Activated CD8-positive, alpha-beta memory T cell treated with anti-CD3 and anti-CD28 coated beads for 36 hours (primary cell): Measurements from ENCODE around the gene USP36. TPM values are rescaled to one million over a fixed set of nuclear protein-coding genes. Genes with fewer than 3 reads are reported as not detected.

Experiments used
- CTCF ChIA-PET: fragments of 350-600 bp; sonication (Branson Sonifier 250); formaldehyde crosslinking; loops from one replicate; lab custom pipeline; 2021; ENCODE audit warnings: antibody characterized with exemption; lab: Charles Lee
- POLR2A ChIA-PET: fragments of 350-600 bp; sonication (Branson Sonifier 250); formaldehyde crosslinking; loops from one replicate; lab custom pipeline; 2021; ENCODE audit warnings: antibody characterized with exemption; lab: Charles Lee
- total RNA-seq, 2 experiments: library from RNA; stranded (reverse); gene quantifications; one replicate each; pipeline ENCODE4 v1.2.3, GENCODE V29; 2021

The USP36 gene
- total RNA-seq, 2 experiments from 2014 or later, result 112 to 120 TPM

DNA sequence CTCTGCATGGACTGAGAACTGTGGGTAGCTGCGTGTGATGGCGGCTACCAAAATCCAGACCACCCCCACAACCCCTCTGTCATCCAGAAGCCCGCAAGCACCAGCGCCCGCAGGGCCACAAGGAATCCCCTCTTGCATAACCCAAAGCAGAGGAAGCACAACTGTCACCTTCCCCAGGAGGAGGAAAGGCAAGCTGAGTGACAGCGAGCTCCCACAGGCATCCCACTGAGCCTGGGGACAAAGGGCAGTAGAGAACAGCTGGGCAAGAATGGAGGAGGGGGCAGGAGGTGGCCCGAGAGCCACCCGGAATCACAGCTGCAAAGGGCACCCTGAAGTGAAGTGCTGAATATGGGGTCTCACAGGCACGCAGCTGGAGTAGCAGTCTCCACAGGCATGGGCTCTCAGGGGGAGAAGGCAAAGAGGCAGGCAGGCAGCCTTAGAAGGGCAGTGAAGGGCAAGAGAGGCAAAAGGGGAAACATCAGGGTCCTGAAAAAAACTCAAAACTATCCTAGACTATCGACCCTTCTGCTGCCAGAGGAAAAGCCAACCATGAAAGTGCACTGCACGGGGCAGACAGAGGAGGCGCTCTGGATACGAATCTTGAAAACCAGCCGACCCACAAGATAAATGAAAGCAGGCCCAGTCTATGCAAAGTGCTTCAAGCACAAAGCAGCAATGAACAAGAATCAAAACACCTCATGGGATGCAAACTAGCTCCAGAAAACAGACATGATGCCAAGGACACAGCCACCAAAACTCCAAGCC, 17.1 kb downstream of the USP36 start:
- ChIA-PET CTCF (interaction anchor here (1.3 to 1.5 kb wide), 2 partner anchors 15 to 20 kb away, joined by 4 read pairs; no protein-coding TSS in a partner anchor), POLR2A (no interaction called here)

DNA sequence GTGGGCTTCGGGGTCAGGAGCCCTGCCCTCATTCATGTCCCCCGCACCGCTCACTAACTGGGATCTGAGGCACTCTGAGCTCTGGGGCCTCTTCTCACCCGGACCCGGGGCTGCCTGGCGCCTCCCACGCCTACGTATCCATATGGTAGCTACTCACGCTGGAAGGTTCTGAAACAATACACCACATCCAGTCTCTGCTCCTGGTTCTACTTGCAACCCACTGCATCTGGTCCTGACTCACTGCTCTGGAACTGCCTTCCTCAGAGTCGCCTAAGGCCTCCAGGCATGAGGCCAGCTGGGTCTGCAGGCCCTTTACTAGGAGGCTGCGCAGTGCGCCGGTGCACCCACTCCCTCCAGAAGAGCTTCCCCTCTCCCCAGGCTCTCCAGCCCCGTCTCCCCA, 18.1 kb downstream of the USP36 start:
- POLR2A ChIA-PET, result no interaction called here
- CTCF ChIA-PET, result interaction anchor here (1.3 to 1.5 kb wide), 2 partner anchors 16 to 21 kb away, joined by 4 read pairs; no protein-coding TSS in a partner anchor

DNA sequence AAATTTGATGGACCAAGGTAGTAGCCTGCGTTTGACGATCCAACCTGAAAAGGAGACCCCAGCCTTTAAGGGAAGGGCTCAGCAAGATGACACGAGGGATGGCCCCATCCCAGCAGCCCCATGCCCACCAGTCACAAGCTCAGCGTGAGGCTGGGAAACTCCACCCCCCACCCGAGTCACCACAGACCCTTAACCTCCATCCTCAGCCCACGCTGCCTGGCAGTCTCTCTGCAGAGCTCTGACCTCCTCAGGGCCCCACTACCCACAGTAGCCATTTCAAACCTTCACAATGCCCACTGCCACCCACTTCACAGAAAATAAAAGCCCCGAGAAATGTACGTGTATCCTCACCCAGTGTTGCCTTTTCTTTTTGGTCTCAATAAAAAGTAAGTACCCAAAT, 18.7 kb downstream of the USP36 start:
- CTCF ChIA-PET, result interaction anchor here (1.3 to 1.5 kb wide), 2 partner anchors 16 to 22 kb away, joined by 4 read pairs; no protein-coding TSS in a partner anchor
- POLR2A ChIA-PET, result no interaction called here

DNA sequence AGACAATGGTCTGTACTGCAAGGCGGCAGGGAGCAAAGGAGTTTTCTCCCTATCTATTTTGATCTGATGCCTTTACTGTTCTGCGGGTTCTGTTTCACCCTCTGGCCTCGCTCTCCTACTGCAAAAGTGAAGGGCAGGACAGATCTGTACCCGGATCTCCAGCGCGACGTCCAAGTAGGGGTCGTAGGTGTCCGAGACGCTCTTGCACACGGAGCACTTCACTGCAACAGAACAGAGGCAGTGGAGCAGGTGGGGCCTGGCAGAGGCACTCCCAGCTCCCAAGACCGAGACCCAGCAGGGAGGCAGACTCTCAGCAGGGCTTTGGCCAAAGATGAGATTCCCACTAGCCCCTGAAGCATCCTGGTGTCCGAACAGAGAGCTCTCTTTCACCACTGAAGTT, 19.8 kb downstream of the USP36 start:
- ChIA-PET CTCF (no interaction called here), POLR2A (no interaction called here)

DNA sequence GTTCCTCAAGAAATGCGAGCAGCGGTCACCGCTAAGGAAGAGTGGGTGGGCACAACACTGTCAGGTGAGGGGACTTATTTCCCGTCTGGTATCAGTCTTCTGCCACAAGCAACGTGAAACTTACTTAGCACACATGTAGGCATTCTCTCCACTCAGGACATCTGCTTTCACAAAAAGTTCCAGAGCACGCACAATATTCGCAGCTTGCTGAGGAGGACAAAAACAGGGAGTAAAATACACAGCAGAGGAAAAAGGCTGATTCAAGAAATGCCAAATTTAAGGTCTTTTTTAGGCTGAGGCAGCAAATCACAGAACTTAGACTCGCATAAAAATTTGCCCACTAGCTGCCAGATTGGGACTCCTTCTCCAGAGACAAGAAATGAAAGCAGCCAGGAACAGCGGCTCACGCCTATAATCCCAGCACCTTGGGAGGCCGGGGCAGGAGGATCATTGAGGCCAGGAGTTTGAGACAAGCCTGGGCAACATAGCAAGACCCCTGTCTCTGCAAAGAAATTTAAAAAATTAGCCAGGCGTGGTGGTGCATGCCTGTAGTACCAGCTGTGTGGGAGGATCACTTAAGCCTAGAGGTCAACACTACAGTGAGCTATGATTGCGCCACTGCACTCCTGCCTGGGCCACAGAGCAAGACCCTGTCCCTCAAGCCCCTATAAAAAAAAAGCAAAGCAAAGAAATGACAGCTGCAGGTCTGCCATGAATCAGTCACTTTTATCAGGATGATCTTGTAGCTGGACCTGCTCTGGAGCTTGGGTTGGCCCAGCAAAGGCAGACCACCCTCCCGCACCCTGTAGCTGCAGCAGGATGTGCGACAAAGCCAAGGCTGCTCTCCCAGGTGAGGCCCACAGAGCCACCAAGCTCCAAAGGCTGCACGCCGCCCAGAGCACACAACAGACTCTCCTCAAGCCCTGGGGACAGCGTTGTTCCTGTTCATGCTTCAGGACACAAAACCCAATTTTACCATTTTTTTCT, 20.5 kb downstream of the USP36 start:
- ChIA-PET CTCF (interaction anchor here (1.2 to 1.4 kb wide), 2 partner anchors 15 to 151 kb away, joined by 3 to 4 read pairs; no protein-coding TSS in a partner anchor), POLR2A (interaction anchor here (0.6 kb wide), 1 partner anchor 113 kb away, joined by 5 read pairs; no protein-coding TSS in a partner anchor)

DNA sequence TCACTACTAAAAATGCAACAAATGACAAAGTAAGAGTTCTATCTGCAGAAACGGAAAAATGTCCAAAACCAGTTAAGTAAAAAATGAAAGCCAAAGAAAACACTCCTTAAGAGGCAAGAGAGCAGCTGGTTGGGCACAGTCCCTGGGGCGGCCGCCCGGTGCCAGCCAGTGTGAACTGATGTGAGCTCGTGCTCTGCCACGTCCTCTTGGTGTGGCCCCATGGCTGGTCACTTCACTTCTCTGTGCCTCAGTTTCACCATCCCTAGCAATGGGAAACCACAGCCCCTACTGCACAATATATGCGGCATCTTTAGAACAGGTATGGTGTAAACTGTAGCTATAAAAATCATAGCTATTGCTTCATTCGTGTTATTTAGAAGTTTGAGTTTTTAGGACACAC, 21.2 kb downstream of the USP36 start:
- ChIA-PET CTCF (interaction anchor here (0.5 to 1.4 kb wide), 5 partner anchors 14 to 339 kb away, joined by 3 to 4 read pairs (median 3); no protein-coding TSS in a partner anchor), POLR2A (interaction anchor here (0.6 to 1.0 kb wide), 4 partner anchors 13 to 112 kb away, joined by 3 to 5 read pairs (median 3); no protein-coding TSS in a partner anchor)

DNA sequence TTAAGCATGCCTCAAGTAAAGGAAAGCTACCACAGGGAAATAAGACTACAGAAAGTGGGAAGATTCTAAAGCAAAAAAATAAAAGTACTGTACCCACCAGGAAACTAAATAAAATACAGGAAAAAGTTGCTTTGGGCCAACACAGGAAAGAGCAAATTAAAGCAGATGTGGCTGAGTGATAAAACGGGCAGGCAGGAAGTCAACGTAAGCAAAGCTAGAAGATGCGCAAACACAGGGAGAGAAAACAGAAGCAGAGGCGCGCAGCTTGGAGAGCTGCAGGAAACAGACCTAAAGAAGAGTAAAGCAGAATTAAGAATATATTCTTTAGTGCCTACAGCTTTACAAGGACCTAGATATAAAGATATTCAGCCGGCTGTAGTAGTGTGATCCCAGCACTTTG, 21.7 kb downstream of the USP36 start:
- ChIA-PET POLR2A (interaction anchor here (0.7 to 1.0 kb wide), 3 partner anchors 13 to 34 kb away, joined by 3 read pairs; no protein-coding TSS in a partner anchor), CTCF (interaction anchor here (0.5 to 1.4 kb wide), 6 partner anchors 14 to 339 kb away, joined by 3 to 4 read pairs (median 3); no protein-coding TSS in a partner anchor)

DNA sequence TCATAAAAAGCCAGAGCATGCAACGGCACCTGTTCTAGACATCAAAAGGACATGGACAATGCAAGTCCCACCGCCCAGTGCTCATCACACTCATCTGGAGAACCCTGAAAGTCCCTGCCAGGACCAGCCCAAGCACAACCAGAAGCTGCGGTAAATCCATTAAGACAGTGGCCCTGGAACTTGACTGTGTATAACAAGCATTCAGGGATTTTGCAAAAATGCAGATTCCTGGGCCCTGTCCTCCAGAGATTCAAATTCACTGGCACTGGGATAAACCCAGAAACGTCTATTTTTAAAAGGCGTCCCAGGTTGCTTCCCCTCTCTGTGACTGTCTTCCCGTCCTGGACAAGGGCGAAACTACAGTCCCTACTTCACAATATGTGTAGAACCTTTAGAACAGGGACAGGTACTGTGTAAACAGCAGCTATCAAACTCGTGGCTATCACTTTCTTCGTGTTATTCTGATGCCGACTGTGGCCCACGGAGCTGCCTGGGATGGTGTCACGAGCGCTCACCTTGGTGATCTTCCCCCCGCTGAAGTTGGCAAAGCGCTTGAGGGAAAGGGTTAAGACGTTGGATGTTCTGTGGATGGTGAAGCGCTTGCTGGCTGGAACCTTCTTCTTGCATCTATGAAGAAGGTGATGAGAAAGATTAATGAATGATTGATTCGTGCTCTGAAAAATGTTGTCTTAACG, 22.3 kb downstream of the USP36 start:
- ChIA-PET POLR2A (interaction anchor here (1.0 kb wide), 1 partner anchor 12 kb away, joined by 3 read pairs; no protein-coding TSS in a partner anchor), CTCF (interaction anchor here (0.8 to 1.4 kb wide), 3 partner anchors 14 to 161 kb away, joined by 3 read pairs; no protein-coding TSS in a partner anchor)

DNA sequence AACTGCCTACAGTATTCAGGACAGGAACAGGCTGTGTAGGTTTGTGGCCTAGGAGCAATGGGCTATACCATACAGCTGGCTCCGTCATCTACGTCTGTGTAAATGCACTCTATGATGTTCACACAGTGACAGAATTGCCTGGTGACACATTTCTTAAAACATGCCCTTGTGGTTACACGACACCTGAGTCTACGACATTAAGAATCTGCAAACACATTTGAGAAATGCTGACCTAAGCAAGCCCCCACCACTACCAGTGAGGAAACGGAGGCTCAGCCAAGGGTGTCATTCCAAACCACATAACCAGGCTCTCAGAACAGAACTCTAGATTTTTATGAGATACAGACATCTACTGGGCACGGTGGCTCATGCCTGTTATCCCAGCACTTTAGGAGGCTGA, 23.5 kb downstream of the USP36 start:
- CTCF ChIA-PET, result interaction anchor here (1.0 to 1.3 kb wide), 2 partner anchors 11 to 12 kb away, joined by 3 to 4 read pairs; no protein-coding TSS in a partner anchor
- POLR2A ChIA-PET, result interaction anchor here (0.5 to 0.7 kb wide), 3 partner anchors 11 to 407 kb away, joined by 3 to 6 read pairs (median 4); no protein-coding TSS in a partner anchor

DNA sequence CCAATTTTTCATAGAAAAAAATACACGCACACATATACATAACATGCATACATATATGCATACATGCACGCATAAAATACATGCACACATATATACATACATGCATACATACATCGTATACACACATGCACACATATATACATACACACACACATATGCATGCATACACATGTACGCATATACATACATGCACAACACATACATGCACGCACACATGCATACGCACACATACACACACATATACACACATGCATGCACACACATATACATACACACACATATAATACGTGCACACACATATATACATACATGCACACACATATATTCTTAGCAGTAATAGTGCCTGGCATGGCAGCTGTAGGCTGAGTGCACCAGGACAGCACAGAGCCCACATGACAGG, 24.9 kb downstream of the USP36 start:
- ChIA-PET CTCF (no interaction called here), POLR2A (no interaction called here)

DNA sequence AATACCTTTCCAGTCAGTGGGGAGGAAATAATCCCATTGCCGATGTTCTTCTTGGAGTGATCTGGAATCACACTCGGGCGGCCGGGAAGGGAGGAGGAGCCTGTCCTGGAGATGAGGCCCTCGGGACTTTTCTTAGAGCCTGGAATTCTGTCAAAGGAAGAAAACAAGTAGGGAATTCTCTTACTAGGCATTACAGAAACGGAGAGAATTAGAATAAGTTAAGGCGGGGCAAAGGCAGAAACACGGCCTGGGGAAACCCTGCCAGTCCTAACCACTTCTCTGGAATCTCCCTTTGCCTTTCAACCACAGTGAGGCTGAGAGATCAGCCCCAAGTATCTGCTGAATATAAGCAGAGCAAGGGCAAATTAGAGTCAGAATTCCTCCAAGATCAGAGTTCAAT, 27.8 kb downstream of the USP36 start:
- POLR2A ChIA-PET, result no interaction called here
- CTCF ChIA-PET, result no interaction called here

DNA sequence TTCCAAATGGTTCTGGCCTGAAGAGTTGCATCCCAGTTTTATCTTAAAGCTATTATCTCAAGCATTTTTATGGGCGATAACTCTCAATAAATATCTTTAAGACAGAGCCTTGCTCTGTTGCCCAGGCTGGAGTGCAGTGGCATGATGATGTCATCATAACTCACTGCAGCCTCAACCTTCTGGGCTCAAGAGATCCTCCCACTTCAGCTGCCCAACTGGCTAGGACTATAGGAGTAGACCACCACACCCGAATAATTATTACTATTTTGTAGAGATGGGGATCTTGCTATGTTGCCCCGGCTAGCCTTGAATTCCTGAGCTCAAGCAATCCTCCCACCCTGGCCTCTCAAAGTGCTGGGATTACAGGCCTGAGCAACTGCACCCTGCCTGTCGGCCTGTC, 32.5 kb downstream of the USP36 start:
- CTCF ChIA-PET, result no interaction called here

DNA sequence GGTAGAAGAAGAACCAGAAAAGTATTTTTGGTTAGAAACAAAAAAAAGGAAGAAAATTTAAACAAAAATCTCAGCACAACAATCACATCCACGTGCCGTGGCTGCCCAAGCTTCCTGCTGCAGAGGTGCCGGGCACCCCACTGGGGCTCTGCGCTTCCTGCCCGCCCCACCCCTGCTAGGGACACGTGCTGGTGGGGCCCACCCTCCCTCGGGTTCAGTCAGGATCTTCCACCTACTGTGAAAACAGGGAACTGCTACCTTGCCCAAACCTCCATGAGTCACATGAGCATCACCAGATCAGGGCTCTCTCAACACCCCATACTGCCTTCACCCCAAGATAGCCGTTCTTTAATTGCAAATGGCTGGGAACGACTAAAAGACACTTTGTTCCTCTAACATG, 34.2 kb downstream of the USP36 start:
- ChIA-PET CTCF (interaction anchor here (0.8 to 1.2 kb wide), 2 partner anchors 27 to 33 kb away, joined by 3 read pairs; no protein-coding TSS in a partner anchor), POLR2A (interaction anchor here (0.5 to 1.4 kb wide), 3 partner anchors 10 to 26 kb away, joined by 3 to 5 read pairs (median 3); no protein-coding TSS in a partner anchor)

More for the DNA sequence above, 32.5 kb downstream of the USP36 start:
- POLR2A ChIA-PET, result interaction anchor here (1.0 kb wide), 1 partner anchor 24 kb away, joined by 3 read pairs; no protein-coding TSS in a partner anchor

DNA sequence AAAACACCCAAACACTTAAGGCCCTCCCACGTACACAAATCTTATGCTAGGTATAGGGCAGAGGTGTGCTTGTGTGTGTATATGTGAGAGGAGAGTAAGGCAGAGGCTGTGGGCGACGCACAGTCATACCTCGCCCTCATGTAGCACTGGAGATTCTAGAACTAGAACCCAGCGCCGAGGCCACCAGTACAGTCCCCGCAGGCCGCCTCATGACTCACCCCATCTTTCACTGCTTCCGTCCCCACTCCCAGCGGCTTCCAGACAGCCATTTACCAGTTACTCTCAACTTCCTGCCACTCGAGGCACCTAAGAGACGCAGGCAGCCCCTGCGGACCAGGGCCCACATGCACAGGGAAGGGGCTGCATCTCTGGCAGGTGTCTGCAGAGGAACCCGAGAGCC, 35.3 kb downstream of the USP36 start:
- POLR2A ChIA-PET, result interaction anchor here (0.6 to 1.4 kb wide), 4 partner anchors 20 to 1450 kb away, joined by 3 to 6 read pairs (median 6); no protein-coding TSS in a partner anchor
- CTCF ChIA-PET, result interaction anchor here (0.7 to 1.2 kb wide), 7 partner anchors 11 to 97 kb away, joined by 3 to 4 read pairs (median 3); no protein-coding TSS in a partner anchor

DNA sequence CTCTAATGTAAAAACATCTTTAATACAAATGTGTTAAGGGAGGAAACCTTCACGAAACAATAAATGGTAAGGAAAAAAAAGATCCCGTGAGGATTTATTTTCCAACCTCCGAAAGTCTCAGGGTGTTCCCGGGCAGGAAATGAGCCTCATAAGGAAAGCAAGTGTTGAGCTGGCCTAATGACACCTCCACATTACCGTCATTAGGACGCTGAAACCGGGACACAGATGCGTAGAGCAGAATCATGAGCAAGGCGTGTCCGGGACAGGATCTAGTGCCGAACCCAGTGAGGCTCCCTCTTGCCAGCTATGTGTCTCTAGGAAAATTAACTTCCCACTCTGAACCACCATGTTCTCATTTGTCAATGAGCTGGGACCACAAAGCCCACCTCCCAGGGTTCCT, 35.8 kb downstream of the USP36 start:
- CTCF ChIA-PET, result interaction anchor here (0.7 to 1.2 kb wide), 6 partner anchors 12 to 97 kb away, joined by 3 to 4 read pairs (median 4); no protein-coding TSS in a partner anchor
- POLR2A ChIA-PET, result interaction anchor here (0.6 to 1.4 kb wide), 4 partner anchors 14 to 423 kb away, joined by 3 to 6 read pairs (median 4); no protein-coding TSS in a partner anchor

DNA sequence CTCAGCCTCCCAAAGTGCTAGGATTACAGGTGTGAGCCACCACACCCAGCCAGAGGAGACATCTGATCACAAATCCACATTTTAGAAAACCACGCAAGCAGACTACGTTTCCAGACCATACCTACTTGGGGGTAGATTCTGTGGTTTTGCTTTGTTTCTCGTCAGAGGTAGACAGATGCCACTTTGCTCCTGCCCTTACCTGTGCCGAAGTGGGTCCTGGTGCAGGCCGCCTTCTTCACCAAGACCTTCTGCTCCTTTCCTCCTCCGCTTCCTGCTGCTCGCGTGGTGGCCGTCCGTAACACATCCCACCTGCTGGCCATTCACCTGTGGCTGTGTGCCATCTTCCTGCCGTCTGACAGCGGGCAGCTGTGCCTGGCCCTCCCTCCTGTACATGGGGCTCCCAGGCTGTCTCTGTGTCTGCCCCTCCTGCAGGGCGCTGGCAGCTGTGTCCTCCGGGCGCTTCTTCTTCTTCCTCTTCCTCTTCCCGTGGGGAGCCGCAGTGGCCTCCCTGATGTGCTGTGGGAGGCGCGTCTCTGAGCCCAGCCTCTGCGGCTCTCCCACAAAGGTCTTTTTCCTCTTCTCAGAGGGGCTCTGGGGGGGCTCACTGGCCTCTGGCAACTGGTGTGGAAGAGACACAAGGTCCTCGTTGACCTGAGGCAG, 37.3 kb downstream of the USP36 start:
- CTCF ChIA-PET, result interaction anchor here (0.6 to 0.9 kb wide), 2 partner anchors 14 to 26 kb away, joined by 3 read pairs; no protein-coding TSS in a partner anchor
- POLR2A ChIA-PET, result no interaction called here

DNA sequence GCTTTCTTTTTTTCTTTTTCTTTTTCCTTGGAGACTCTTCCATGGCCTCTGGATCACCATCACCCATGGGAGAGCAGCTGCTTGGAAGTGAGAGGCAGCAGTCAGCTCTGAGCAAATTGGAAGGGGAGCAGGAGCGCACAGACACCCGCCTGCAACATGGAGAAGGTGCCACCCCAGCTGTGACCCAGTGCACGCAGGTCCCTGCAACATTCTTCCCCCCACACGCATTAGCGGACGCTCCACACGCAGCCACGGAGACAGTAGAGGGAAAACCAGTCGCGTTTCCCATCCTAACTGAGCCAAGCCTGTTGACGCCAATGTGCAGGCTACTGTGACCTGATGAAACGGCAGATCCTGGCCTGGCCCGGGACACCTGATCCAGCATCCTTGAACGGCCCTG, 38.2 kb downstream of the USP36 start:
- ChIA-PET CTCF (interaction anchor here (0.9 kb wide), 1 partner anchor 13 kb away, joined by 3 read pairs; no protein-coding TSS in a partner anchor), POLR2A (no interaction called here)
